ENCODE data around the gene SAMD3. TPM values are rescaled to one million over a fixed set of nuclear protein-coding genes. Genes with fewer than 3 reads are reported as not detected.

Gene SAMD3
- total and polyA plus RNA-seq, 12 donors: 0.48 to 12.5 (median 4.4) TPM; not detected in 1

- Histone ChIP-seq H3K9me3 (replicated peaks in 1 of 3) (no peaks in the 10 kb centered on the region), H3K4me1 (replicated peaks in 1 of 2) (no peaks in the 10 kb centered on the region), H3K4me3 (no peak overlapping the region), H3K27ac (no peak overlapping the region), H3K36me3 (replicated peaks in 1 of 2) (no peaks in the 10 kb centered on the region), H3K27me3 (no peaks in the 10 kb centered on the region)
- TF ChIP-seq, protein P1, sequence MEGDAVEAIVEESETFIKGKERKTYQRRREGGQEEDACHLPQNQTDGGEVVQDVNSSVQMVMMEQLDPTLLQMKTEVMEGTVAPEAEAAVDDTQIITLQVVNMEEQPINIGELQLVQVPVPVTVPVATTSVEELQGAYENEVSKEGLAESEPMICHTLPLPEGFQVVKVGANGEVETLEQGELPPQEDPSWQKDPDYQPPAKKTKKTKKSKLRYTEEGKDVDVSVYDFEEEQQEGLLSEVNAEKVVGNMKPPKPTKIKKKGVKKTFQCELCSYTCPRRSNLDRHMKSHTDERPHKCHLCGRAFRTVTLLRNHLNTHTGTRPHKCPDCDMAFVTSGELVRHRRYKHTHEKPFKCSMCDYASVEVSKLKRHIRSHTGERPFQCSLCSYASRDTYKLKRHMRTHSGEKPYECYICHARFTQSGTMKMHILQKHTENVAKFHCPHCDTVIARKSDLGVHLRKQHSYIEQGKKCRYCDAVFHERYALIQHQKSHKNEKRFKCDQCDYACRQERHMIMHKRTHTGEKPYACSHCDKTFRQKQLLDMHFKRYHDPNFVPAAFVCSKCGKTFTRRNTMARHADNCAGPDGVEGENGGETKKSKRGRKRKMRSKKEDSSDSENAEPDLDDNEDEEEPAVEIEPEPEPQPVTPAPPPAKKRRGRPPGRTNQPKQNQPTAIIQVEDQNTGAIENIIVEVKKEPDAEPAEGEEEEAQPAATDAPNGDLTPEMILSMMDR (IDR thresholded peaks at IDR 0.05): no peak
- no peak for TF ChIP-seq POLR2A (IDR thresholded peaks at IDR 0.05)
- intact Hi-C loops (cut with DNase I): no loop called here
- 87 to 95% (median 90%) methylated on average over 3 of the region's 3 CpGs for WGBS, 4 donors
- DNase-seq: no peak
Measured at GRCh38 chr6:130147111-130147510, 75.6 kb downstream of the SAMD3 start.

- no peaks in the 10 kb centered on the region for H3K27me3 ChIP-seq
- intact Hi-C loops (cut with DNase I): no loop called here
Measured at GRCh38 chr6:130143709-130144108, 79.0 kb downstream of the SAMD3 start.

DNA sequence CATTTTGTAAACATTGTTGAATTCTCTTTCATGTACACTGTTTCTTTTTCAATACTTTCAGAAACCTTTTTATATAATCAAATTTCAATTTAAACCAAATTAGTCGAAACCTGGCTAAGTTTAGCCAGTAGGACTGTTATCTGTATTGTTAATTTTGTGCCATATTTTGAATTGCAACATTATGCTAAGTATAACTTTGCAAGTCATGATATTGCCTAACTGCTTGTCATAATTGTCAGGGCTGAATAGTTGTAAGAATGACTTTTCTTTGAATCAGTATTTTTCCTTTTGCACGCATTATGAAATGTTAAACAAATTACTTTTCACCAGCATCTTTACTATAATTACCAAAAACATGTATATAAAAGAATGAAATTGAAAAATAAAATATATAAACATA is 82.7 kb downstream of the SAMD3 start:
- no peak overlapping the region for H3K4me3 ChIP-seq
- intact Hi-C loops (cut with DNase I): no loop called here
- no peak for TF ChIP-seq POLR2A (IDR thresholded peaks at IDR 0.05)
- TF ChIP-seq, protein P1 (IDR thresholded peaks at IDR 0.05): no peak
- H3K27ac ChIP-seq: peak overlapping the region in 2 of 5 donors; percentile 6 to 13
- H3K27me3 ChIP-seq: no peaks in the 10 kb centered on the region
- no peaks in the 10 kb centered on the region for H3K9me3 ChIP-seq (replicated peaks in 1 of 3)
- no peak for DNase-seq
- WGBS, 4 donors: 51 to 71% (median 63%) methylated on average over 2 of the region's 2 CpGs
- H3K4me1 ChIP-seq (replicated peaks in 1 of 2): peaks cover 0 to 17% of the 10 kb centered on the region in 2 donors
- H3K36me3 ChIP-seq (replicated peaks in 1 of 2): no peaks in the 10 kb centered on the region

More at GRCh38 chr6:130143709-130144108, 79.0 kb downstream of the SAMD3 start:
- TF ChIP-seq, protein P1 (IDR thresholded peaks at IDR 0.05): no peak
- TF ChIP-seq POLR2A (IDR thresholded peaks at IDR 0.05): no peak
- Histone ChIP-seq H3K4me1 (replicated peaks in 1 of 2) (peaks cover 0 to 17% of the 10 kb centered on the region in 2 donors), H3K27ac (peak overlapping the region in 1 of 5 donors; percentile 13), H3K9me3 (replicated peaks in 1 of 3) (no peaks in the 10 kb centered on the region), H3K4me3 (no peak overlapping the region), H3K36me3 (replicated peaks in 1 of 2) (no peaks in the 10 kb centered on the region)
- DNase-seq: peak; percentile 30 to 72 (median 58)
- WGBS, 4 donors: 67 to 86% (median 76%) methylated on average over 2 to 3 of the region's 3 CpGs

GRCh38 chr6:130138909-130139242 is 83.9 kb downstream of the SAMD3 start:
- no peaks in the 10 kb centered on the region for H3K9me3 ChIP-seq (replicated peaks in 1 of 3)
- H3K27me3 ChIP-seq: no peaks in the 10 kb centered on the region
- TF ChIP-seq, protein P1 (IDR thresholded peaks at IDR 0.05): no peak
- no peak for TF ChIP-seq POLR2A (IDR thresholded peaks at IDR 0.05)
- no peak for DNase-seq
- H3K4me1 ChIP-seq (replicated peaks in 1 of 2): peaks cover 0 to 17% of the 10 kb centered on the region in 2 donors
- WGBS, 4 donors: 84 to 94% (median 88%) methylated on average over 3 of the region's 3 CpGs
- no peaks in the 10 kb centered on the region for H3K36me3 ChIP-seq (replicated peaks in 1 of 2)
- peak overlapping the region in 1 of 5 donors; percentile 2 for H3K27ac ChIP-seq
- no peak overlapping the region for H3K4me3 ChIP-seq
- intact Hi-C loops (cut with DNase I): no loop called here

Data from adrenal gland (tissue), 12 donors.